ENCODE results near the gene SCFD2.

The SCFD2 gene

GRCh38 chr4:52865300-52865699 is 500.6 kb downstream of the SCFD2 start:
- DNase-seq, result no peak

DNA sequence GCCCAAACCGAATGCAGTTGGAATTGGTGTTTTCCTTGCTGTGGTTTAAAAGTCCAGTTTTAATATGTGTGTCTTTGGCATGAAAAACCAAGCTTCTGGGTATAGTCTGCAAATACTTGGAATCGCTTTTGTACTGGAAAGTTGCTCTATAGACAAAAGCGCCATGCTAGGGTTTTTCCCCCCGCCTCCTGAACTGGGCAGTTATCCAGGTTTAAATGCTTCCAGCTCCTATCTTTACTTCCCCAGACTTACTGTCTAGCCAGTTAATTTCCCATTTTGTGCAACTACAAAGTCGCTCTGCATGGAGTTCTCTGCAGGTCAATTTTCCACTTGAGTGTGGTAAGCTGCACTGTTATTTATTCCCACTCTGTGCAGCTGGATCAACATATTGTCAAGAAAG is 501.1 kb downstream of the SCFD2 start:
- DNase-seq, result no peak

DNA sequence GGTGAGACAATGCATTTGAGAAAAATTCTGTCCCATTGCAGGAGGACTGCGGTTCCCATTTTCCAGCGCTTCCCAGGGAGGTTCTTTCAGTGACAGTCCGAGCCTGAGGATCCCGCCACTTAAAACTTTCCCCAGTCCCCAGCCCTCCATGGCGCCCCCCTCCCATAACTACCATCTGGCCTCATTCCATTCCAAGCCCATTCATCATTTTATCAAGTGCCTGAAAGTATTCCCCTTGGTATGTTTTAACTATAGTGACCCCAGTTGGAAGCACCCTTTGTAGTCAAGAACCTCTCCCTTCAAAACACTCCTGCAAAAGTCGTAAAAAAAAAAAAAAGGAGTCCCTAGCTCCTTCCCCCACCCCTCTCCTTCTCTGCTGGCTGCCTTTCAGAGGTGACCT is 502.5 kb downstream of the SCFD2 start:
- no peak for DNase-seq

DNA sequence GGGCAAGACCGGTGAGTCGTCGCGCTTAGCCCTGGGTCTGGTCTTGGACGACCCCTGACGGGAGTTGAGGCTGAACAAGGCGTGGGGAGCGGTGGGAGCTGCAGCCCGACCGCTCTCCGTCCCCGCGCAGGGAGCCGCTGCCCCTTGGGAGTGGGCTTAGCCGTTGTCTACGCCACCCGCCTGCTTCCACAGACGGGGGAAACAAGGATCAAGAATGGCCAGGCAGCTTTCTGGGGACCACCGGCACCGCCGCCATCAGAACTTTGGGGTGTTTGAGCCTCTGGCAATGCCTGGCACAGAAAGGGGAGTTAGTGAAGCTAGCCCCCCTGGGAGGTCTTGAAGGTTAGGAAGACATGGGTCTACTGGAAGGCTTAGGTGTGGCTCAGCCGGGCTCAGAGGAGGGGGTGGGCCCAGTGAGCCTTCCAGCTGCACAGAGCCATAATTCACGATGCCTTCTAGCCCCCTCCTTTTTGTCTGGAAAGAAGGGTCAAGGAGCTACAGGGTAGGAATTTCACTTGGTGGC is 503.2 kb downstream of the SCFD2 start:
- no peak for DNase-seq

DNA sequence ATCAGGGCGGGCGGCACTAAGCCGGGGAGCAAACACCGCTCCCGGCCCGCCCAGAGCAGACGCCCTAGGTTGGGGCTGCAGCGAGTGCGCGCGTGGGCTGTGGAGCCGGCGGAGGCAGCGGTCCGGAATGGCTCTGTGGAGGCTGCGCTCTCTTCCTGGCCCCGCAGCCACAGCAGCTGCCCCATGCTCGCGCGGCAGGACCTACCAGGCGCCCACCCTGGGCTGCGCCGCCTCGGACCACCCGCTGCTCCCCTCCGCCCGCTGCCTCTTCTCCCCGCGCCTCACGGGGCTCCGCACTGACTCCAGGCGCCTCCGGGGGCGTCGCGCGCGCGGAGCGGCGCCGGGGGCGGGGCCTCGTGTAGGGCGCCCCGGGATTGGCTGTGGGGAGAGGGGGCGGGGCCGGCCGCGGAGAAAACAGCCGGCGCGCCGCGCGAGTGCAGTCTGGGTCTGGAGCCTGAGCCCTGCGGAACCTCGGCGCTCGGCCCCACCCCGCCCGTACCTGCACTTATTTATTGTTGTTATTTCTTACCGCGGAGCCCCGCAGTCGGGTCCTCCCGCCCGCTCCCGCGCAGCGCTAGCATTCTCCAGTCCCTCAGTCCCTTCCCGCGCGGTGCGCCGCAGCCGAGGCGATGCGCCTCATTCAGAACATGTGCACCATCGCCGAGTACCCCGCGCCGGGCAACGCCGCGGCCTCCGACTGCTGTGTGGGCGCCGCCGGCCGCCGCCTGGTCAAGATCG is 503.8 kb downstream of the SCFD2 start, which contains the start of gene RASL11B:
Gene RASL11B (plus strand): TSS at position 439 of the 738 bp plus-strand sequence. CDS start 191 bp downstream, at position 630.
- DNase-seq, result peak in 55 of 56 donors; percentile 10 to 86 (median 69)

DNA sequence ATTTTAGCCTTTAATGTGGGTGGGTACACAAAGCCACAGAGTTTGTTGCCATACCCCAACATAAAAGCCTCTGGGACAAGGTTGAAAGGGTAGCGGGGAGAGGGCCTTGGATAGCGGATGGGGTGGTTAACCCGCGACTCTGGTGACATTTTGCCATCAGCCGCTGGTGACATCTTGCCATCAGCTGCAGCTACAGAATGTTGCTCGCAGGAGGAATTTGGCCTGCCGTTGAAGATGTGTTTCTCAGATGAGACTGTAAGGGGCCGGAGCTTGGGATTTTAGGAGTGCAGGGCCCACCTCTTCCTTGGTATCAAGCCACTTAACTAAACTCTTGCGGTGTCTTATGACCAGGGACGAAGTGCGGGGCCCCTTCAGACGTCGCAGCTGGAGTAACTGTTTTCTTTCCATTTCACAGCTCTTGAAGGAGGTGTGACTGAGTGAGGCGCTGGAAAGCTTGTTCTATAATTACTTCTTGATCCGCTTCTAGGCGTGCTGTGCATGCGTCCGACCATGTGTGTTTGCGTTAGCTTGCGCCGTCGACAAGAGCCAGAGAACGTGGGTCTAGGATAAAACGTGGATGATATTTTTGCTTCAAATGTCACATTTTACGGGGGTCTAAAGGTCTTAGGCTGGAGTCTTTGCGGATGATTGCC is 504.6 kb downstream of the SCFD2 start:
- DNase-seq, result peak in 5 of 56 donors; percentile 8 to 75 (median 24)

GRCh38 chr4:52860361-52860760 is 505.5 kb downstream of the SCFD2 start:
- DNase-seq, result no peak

DNA sequence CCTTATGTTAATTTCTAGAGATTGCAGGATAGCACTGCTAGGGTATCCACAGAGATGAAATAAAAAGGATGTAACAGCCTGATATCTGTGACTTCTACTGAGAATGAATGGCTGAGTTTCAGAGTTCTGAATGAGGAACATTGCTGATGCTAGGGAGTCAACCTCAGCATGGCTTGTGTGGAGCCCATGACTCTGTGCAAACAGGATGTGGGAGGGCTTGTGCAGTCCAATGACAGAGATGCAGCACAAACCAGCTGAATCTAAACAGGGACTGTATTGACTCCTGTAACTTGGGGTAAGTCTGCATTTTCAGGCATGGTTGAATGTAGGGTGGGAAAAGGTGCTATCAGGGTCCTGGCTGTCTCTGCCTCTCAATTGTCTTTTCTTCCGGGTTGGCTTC is 509.1 kb downstream of the SCFD2 start:
- no peak for DNase-seq

GRCh38 chr4:52853351-52853750 is 512.5 kb downstream of the SCFD2 start:
- DNase-seq, result no peak

DNA sequence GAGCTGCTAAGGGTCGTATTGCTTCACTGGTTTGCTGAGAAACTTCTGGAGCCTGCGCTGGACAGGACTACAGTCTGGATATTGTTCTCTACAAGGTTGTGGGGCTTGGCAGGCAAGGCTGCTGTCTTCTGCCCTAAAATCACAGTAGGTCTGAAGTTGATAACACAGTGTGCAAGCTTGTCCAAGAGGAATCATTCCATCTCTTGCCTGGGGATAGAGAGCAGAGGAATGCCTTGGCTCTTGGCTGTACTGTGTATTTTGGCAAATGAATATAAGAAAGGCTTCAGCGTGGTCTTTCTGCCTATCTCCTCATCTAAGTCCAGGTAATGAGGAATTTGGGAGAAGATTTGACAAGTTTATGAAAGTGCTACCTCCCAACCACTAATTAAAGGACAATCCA is 513.1 kb downstream of the SCFD2 start:
- DNase-seq, result no peak

DNA sequence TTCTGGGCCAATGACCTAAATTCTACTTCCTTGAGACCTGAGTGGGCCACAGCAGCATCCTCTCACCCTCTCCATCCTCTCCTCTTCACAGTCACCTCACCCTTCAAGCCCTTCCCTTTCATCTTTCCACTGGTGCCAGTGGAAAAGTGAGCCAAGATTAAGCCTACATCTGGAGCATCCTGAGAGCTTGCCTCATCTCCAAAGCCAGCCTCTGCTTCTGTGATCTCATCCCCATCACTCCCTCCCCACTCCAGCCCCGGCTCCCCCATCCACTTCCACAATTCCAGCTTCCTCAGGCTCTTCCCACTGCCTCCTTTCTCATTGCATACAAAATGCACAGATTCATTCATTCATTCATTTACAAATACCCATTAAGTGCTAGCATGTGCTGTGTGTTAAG is 513.8 kb downstream of the SCFD2 start:
- no peak for DNase-seq

DNA sequence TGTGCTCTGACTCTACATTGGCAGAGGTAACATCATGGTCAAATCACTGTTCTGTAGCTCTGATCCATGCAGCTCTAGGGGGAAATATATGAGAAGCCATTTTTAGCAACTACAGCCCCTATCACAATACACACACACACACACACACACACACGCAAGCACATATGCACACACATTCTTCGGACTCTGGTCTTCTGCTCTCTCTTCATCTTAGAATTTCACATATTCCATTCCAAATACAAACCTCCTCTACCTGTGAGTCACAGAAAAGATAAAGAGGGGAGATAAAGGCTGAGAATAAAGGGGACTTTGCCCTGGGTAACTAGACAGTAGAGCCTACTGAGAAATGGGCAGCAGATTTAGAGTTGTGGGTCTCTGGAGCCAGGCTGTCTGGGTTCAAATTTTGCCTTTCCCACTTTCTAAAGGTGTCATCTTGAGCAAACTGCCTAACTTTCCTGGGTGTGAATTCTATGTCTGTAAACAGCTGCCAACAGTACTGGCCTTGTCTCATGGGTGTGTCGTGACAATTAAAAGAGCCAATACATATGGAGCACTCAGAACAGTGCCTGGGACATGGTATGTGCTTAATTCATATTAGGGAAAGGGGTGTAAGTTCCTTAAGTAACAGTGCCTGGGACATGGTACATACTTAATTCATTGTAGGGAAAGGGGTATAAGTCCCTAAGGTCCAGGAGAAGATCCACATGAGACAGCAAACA is 515.3 kb downstream of the SCFD2 start:
- DNase-seq, result no peak

DNA sequence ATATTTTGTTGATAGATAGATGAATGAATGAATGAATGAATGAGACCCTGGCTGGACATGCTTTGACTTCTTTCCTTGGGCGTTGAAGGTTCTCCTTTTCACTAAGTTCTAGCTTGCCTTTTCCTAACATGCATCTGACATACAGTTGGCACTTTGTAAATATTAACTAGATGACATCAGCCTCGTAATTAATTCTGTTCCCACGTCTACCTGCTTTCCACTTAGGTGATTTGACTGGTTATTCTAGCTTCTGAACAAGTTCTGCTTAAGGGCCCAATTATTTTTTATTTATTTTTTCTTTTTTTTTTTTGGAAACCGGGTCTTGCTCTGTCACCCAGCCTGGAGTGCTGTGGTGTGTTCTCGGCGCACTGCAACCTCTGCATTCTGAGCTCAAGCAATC is 517.6 kb downstream of the SCFD2 start:
- no peak for DNase-seq

GRCh38 chr4:52846502-52846901 is 519.4 kb downstream of the SCFD2 start:
- no peak for DNase-seq

- DNase-seq, result no peak
Observed at GRCh38 chr4:52844596-52844995, 521.3 kb downstream of the SCFD2 start.

GRCh38 chr4:52843958-52844357 is 521.9 kb downstream of the SCFD2 start:
- DNase-seq, result peak in 18 of 56 donors; percentile 7 to 59 (median 13)

GRCh38 chr4:52843351-52843750 is 522.5 kb downstream of the SCFD2 start:
- DNase-seq, result no peak

GRCh38 chr4:52842792-52843191 is 523.1 kb downstream of the SCFD2 start:
- no peak for DNase-seq

GRCh38 chr4:52841682-52842456 is 524.0 kb downstream of the SCFD2 start:
- DNase-seq, result peak in 22 of 56 donors; percentile 6 to 57 (median 34)

DNA sequence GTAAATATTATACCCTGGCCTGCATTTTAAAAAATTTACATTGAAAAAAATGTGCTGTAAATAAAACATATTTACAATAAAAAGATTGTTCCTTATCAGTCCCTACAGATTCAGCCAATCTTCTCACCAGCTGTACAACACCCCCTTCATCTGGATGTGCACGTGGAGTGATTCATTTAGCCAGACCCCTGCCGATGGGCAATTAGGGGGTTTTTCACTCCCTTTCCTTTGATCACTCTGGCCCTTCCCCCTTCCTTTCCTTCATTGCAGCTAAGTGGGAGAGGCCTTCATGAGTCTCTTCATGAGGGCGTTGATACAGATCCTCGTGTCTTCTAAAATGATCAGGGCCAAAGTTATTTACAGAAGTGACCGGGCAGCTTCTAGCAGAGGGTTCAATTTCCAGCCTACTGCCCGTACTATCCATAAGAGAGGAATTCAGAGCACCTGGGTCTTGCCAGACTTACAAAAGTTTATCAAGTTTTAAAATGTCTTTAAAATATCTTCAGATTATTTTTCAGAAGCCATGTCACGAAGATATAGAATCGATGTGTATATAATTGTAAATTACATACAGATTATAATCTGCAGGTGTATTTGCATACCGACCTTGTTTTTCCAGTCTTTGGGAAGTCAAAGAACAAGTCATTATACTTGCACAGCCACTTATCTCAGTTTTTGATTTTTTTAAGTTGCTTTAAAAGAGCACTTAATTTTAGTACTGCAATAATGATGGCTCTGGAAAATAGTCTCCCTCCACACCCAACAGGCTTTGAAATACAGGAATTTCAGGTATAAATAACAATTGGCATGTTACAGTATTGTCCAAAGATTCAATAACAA is 525.1 kb downstream of the SCFD2 start:
- DNase-seq, result no peak
